ENCODE measurements around the gene ZYG11B.

DNA sequence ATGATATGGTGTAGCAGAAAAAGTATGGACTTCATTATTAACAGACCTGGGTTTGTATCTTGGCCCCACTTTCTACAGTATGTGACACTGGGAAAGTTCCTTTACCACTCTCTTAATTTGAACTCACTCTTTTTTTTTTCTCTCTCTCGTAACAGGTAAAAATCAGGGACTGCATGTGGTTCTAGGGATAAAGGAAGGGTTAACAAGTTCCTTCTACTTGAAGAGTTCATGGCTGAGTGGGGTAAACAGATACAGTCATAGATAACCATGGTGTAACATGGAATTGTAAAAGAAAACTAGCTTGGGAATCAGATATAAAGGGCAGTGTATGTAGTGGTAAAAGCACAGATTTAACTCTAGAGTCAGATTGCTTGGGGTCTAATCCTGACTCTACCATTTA is 21.2 kb downstream of the ZYG11B start:
- TF ChIP-seq CTCF (IDR thresholded peaks at IDR 0.05; ENCODE audit: low read length) (no peak), EZH2 (optimal IDR thresholded peaks at IDR 0.05; ENCODE audit: low read depth, low read length) (no peak)
